ENCODE data around the gene REV1.

REV1 gene

DNA sequence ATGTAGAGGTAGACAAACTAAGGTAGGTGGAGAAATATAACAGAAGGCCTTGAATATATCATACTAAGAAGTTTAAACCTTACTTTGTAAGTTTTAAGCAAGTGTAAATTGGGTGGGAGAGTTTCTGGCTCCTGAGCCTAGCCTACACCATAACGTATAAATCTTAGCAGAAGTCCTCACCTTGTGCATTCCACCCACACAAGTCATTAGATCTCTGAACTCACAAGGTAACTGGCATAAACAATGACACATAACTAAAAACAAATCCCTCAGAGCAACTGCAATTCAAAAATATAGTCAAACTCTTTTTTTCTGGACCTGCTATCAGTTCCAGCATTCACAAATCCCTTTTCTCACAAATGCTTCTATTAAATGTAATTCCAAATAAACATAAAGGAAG is 9.4 kb downstream of the REV1 start:
- Histone ChIP-seq H3K4me3 (ENCODE audit: low read depth, low read length) (no peak overlapping the region), H3K36me3 (ENCODE audit: control insufficient read depth in 2 of 2, insufficient read depth in 1 of 2, low read length in 2 of 2) (no peaks in the 10 kb centered on the region), H3K27ac (ENCODE audit: extremely low read depth, low read depth, low read length) (no peak overlapping the region), H3K4me1 (ENCODE audit: control insufficient read depth, insufficient read depth, low read length) (peaks cover 21% of the 10 kb centered on the region), H3K9me3 (ENCODE audit: control insufficient read depth, insufficient read depth, low read depth, low read length) (no peaks in the 10 kb centered on the region)
- CTCF ChIA-PET, result no interaction called here
- no peak for TF ChIP-seq ZXDB (tag by site-specific recombination; IDR thresholded peaks at IDR 0.05)
- TF ChIP-seq, protein P1, sequence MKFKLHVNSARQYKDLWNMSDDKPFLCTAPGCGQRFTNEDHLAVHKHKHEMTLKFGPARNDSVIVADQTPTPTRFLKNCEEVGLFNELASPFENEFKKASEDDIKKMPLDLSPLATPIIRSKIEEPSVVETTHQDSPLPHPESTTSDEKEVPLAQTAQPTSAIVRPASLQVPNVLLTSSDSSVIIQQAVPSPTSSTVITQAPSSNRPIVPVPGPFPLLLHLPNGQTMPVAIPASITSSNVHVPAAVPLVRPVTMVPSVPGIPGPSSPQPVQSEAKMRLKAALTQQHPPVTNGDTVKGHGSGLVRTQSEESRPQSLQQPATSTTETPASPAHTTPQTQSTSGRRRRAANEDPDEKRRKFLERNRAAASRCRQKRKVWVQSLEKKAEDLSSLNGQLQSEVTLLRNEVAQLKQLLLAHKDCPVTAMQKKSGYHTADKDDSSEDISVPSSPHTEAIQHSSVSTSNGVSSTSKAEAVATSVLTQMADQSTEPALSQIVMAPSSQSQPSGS (tag by site-specific recombination; IDR thresholded peaks at IDR 0.05; ENCODE audit: low read depth), result no peak
- TF ChIP-seq EGR2 (tag by site-specific recombination; IDR thresholded peaks at IDR 0.05; ENCODE audit: low read depth), result peak; percentile 33; the same call in 1 of the 2 replicates
- TF ChIP-seq ZNF248 (tag by site-specific recombination; IDR thresholded peaks at IDR 0.05), result no peak
- no peak for TF ChIP-seq ZBTB8A (tag by site-specific recombination; IDR thresholded peaks at IDR 0.05)
- TF ChIP-seq REPIN1 (tag by site-specific recombination; IDR thresholded peaks at IDR 0.05; ENCODE audit: low read depth), result no peak
- no peak for TF ChIP-seq KLF9 (tag by site-specific recombination; IDR thresholded peaks at IDR 0.05; ENCODE audit: low read depth)
- TF ChIP-seq, protein P2, sequence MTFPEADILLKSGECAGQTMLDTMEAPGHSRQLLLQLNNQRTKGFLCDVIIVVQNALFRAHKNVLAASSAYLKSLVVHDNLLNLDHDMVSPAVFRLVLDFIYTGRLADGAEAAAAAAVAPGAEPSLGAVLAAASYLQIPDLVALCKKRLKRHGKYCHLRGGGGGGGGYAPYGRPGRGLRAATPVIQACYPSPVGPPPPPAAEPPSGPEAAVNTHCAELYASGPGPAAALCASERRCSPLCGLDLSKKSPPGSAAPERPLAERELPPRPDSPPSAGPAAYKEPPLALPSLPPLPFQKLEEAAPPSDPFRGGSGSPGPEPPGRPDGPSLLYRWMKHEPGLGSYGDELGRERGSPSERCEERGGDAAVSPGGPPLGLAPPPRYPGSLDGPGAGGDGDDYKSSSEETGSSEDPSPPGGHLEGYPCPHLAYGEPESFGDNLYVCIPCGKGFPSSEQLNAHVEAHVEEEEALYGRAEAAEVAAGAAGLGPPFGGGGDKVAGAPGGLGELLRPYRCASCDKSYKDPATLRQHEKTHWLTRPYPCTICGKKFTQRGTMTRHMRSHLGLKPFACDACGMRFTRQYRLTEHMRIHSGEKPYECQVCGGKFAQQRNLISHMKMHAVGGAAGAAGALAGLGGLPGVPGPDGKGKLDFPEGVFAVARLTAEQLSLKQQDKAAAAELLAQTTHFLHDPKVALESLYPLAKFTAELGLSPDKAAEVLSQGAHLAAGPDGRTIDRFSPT (tag by site-specific recombination; IDR thresholded peaks at IDR 0.05), result no peak
- no peak for TF ChIP-seq ZNF394 (tag by site-specific recombination; IDR thresholded peaks at IDR 0.05; ENCODE audit: borderline replicate concordance)
- TF ChIP-seq ZNF48 (tag by site-specific recombination; IDR thresholded peaks at IDR 0.05), result no peak
- no peak for TF ChIP-seq ZSCAN16 (tag by site-specific recombination; IDR thresholded peaks at IDR 0.05)
- no peak for TF ChIP-seq ZNF837 (tag by site-specific recombination; IDR thresholded peaks at IDR 0.05)
- no peak for TF ChIP-seq ZNF354C (tag by site-specific recombination; IDR thresholded peaks at IDR 0.05; ENCODE audit: borderline replicate concordance, low read depth)
- TF ChIP-seq ZFHX2 (tag by site-specific recombination; conservative IDR thresholded peaks at IDR 0.05), result peak; percentile 42
- TF ChIP-seq ZNF274 (IDR thresholded peaks at IDR 0.05; ENCODE audit: low read length), result no peak
- TF ChIP-seq ZNF274 (tag by site-specific recombination; IDR thresholded peaks at IDR 0.05; ENCODE audit: borderline replicate concordance), result no peak
- TF ChIP-seq ZNF132 (tag by site-specific recombination; IDR thresholded peaks at IDR 0.05; ENCODE audit: borderline replicate concordance), result no peak
- no peak for TF ChIP-seq ZNF548 (tag by site-specific recombination; IDR thresholded peaks at IDR 0.05)
- TF ChIP-seq, protein P3, sequence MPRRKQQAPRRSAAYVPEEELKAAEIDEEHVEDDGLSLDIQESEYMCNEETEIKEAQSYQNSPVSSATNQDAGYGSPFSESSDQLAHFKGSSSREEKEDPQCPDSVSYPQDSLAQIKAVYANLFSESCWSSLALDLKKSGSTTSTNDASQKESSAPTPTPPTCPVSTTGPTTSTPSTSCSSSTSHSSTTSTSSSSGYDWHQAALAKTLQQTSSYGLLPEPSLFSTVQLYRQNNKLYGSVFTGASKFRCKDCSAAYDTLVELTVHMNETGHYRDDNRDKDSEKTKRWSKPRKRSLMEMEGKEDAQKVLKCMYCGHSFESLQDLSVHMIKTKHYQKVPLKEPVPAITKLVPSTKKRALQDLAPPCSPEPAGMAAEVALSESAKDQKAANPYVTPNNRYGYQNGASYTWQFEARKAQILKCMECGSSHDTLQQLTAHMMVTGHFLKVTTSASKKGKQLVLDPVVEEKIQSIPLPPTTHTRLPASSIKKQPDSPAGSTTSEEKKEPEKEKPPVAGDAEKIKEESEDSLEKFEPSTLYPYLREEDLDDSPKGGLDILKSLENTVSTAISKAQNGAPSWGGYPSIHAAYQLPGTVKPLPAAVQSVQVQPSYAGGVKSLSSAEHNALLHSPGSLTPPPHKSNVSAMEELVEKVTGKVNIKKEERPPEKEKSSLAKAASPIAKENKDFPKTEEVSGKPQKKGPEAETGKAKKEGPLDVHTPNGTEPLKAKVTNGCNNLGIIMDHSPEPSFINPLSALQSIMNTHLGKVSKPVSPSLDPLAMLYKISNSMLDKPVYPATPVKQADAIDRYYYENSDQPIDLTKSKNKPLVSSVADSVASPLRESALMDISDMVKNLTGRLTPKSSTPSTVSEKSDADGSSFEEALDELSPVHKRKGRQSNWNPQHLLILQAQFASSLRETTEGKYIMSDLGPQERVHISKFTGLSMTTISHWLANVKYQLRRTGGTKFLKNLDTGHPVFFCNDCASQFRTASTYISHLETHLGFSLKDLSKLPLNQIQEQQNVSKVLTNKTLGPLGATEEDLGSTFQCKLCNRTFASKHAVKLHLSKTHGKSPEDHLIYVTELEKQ (tag by site-specific recombination; IDR thresholded peaks at IDR 0.05; ENCODE audit: borderline replicate concordance), result no peak
- TF ChIP-seq, protein P4, sequence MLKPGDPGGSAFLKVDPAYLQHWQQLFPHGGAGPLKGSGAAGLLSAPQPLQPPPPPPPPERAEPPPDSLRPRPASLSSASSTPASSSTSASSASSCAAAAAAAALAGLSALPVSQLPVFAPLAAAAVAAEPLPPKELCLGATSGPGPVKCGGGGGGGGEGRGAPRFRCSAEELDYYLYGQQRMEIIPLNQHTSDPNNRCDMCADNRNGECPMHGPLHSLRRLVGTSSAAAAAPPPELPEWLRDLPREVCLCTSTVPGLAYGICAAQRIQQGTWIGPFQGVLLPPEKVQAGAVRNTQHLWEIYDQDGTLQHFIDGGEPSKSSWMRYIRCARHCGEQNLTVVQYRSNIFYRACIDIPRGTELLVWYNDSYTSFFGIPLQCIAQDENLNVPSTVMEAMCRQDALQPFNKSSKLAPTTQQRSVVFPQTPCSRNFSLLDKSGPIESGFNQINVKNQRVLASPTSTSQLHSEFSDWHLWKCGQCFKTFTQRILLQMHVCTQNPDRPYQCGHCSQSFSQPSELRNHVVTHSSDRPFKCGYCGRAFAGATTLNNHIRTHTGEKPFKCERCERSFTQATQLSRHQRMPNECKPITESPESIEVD (tag by site-specific recombination; IDR thresholded peaks at IDR 0.05), result peak; percentile 35; the same call in 1 of the 2 replicates
- no peak for TF ChIP-seq ZNF747 (tag by site-specific recombination; IDR thresholded peaks at IDR 0.05)
- TF ChIP-seq SCRT1 (tag by site-specific recombination; IDR thresholded peaks at IDR 0.05; ENCODE audit: borderline replicate concordance), result no peak
- POLR2A ChIA-PET, result no interaction called here
